ENCODE data around the gene ZNF532.

- TF ChIP-seq POLR2AphosphoS5 (IDR thresholded peaks at IDR 0.05): no peak
- TF ChIP-seq CTCF (IDR thresholded peaks at IDR 0.05): no peak
Observed at GRCh38 chr18:59002974-59003594, 138.4 kb downstream of the ZNF532 start.
